Aorta (tissue), 5 donors: ENCODE measurements around the gene MYO3B. TPM values are rescaled to one million over a fixed set of nuclear protein-coding genes. Genes with fewer than 3 reads are reported as not detected.

Experiments used
- ATAC-seq: fragments of 200-7000 bp; cut with Tn5 transposase; one replicate; pipeline ENCODE4 v1.9.1; 2022; ENCODE audit warnings: moderate library complexity; ENCODE audit not compliant: low FRiP score
- DNase-seq, 2 donors: peaks; one replicate each; pipeline ENCODE4 v3.0.0-alpha.2; 2020
- H3K27ac ChIP-seq, 2 donors: one replicate each; pipeline ENCODE4 v1.5.1; 2013; ENCODE audit warnings: low read length in 2 of 2, mild to moderate bottlenecking in 2 of 2, moderate library complexity in 2 of 2, control low read depth in 1 of 2, inconsistent platforms in 1 of 2, low read depth in 1 of 2
- H3K27me3 ChIP-seq, 2 donors: one replicate each; pipeline ENCODE4 v1.6.1; 2013; ENCODE audit warnings: control low read depth in 1 of 2, low read length in 1 of 2, mild to moderate bottlenecking in 1 of 2, moderate library complexity in 1 of 2; ENCODE audit not compliant: insufficient read depth in 2 of 2, control insufficient read depth in 1 of 2
- H3K36me3 ChIP-seq, 2 donors: one replicate each; pipeline ENCODE4 v1.6.1; 2013; ENCODE audit warnings: control low read depth in 1 of 2, low read length in 1 of 2, mild to moderate bottlenecking in 1 of 2; ENCODE audit not compliant: insufficient read depth in 2 of 2, control insufficient read depth in 1 of 2
- H3K4me1 ChIP-seq, 2 donors: one replicate each; pipeline ENCODE4 v1.6.1; 2013; ENCODE audit warnings: low read length in 2 of 2, control low read depth in 1 of 2, mild to moderate bottlenecking in 1 of 2, moderate library complexity in 1 of 2; ENCODE audit not compliant: insufficient read depth in 2 of 2, control insufficient read depth in 1 of 2
- H3K4me3 ChIP-seq, 2 donors: one replicate each; pipeline ENCODE4 v1.5.1; 2013; ENCODE audit warnings: low read length in 2 of 2, control low read depth in 1 of 2, mild to moderate bottlenecking in 1 of 2
- H3K9me3 ChIP-seq: one replicate; pipeline ENCODE4 v1.6.1; 2013; ENCODE audit warnings: mild to moderate bottlenecking, low read length; ENCODE audit not compliant: control insufficient read depth
- WGBS, 2 donors: extraction: QIAGEN DNeasy Blood & Tissue Kit; methylation state at CpG; one replicate each; pipeline ENCODE4 v1.1.7; 2013; 5-methylcytosine and 5-hydroxymethylcytosine counted together
- intact Hi-C, 2 donors: fragments of 100-400 bp; cut with DNase I; formaldehyde crosslinking; loops; one replicate each; pipeline versions ENCODE4 v1.14.2 to v1.15.0; 2022
- polyA plus RNA-seq, 2 donors: library from polyadenylated mRNA; stranded (reverse); fragments of 200-250 nt; gene quantifications; one replicate each; pipeline ENCODE4 v1.2.3, GENCODE V29; 2013
- total RNA-seq, 2 donors: library from RNA; stranded (reverse); fragmentation: NEBNext Ultra II Directional; extraction: Animal tissue kit (Norgen Biotek cat#: 25700); gene quantifications; one replicate each; pipeline ENCODE4 v1.2.1, GENCODE V29; 2021
- donor health status: healthy with polysubstance abuse.
- donor health status: Bipolar disorder and iron deficiency.
- donor health status: DM: no; HTN: no; CAD: no.
- donor health status: DM: no; HTN: no; CAD: no.
- donor health status: DM: yes; HTN: yes; CAD: no.

The MYO3B gene
- total and polyA plus RNA-seq, 4 donors, result 0.05 to 0.32 TPM; not detected in 2

DNA sequence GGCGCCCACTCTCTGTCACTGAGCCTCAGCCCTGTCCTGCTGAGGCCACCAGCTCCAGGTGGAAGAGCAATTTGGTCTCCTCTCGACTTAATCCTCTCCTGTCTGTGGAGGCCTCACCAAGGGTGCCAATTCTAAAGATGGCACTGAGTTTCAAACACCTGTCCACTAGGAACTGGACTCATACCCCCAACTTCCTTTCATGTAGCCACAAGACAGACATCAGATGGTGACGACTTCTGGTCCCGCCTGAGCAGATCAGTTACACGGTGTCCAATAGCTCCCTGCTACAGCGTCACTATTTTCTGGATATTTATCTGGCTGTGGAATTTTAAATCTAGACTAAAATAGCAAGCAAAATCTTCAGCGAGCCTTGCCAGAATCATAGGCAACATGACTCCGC, 512.7 kb downstream of the MYO3B start:
- intact Hi-C loops, result no loop called here
- no peaks in the 10 kb centered on the region for H3K4me1 ChIP-seq
- DNase-seq, result no peak
- no peaks in the 10 kb centered on the region for H3K27me3 ChIP-seq
- no peak for ATAC-seq
- no peaks in the 10 kb centered on the region for H3K36me3 ChIP-seq
- no peaks in the 10 kb centered on the region for H3K9me3 ChIP-seq
- H3K27ac ChIP-seq, result no peak overlapping the region
- H3K4me3 ChIP-seq, result no peak overlapping the region
- 38 to 40% methylated on average over 8 of the region's 8 CpGs for WGBS, 2 donors

DNA sequence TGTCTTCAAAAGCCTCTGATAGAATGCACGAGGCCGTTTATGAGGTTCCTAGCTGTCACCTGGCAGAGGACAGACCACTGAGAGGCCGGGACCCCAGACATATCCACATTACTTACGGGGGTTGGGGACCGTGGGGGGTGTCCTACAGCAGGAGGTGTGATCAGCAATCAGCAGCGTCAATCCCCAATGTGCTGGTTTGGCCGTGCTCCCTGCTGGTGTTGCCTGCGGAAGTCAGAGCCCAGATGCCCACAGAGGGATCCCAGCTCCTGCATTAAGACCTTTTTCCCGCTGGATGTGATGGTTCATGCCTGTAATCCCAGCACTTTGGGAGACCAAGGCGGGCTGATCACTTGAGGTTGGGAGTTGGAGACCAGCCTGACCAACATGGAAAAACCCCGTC, 516.4 kb downstream of the MYO3B start:
- no peak for ATAC-seq
- H3K27ac ChIP-seq, result no peak overlapping the region
- H3K4me1 ChIP-seq, result no peaks in the 10 kb centered on the region
- WGBS, 2 donors, result 65 to 88% methylated on average over 11 of the region's 11 CpGs
- H3K4me3 ChIP-seq, result no peak overlapping the region
- H3K9me3 ChIP-seq, result no peaks in the 10 kb centered on the region
- intact Hi-C loops, result no loop called here
- no peak for DNase-seq
- H3K27me3 ChIP-seq, result no peaks in the 10 kb centered on the region
- no peaks in the 10 kb centered on the region for H3K36me3 ChIP-seq

DNA sequence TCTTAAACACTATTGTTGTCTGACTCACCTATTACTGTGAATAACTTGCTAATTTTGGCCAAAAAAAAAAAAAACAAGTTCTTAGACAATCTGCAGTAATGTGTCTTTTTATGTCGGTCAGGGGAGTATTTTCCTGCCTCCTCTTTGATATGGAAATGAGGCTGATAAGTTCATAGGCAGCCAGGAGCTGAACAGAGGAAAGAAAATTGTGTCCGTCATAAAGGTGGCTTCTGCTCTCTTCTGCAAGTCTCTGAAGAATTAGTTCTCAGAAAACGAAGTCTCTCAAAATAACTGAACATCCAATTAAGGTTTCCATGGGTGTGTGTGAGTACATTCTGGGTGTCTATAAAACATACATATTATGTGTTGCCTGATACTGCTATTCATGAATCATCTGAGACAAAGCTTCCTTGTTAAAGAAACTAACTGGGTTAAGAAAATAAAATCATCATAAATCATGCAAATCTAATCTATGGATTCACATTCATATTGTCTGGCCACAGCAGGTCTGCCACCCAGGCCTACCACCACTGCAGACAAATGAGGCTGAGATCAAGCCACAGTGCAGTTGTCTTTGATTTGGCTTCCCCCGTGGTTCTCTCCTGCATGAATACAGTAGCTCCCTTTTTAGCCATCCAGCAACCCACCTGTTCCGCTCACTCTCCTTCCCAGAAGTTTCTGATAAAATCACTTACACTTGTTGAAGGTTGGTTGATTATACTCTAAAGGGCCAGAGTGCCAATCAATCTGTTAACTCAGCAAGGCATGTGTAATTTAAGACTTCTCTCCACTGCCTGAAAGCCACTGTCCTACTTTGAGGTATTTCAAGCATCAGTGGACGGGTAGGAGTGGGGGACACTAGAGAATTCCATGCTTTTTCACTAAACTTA, 517.8 kb downstream of the MYO3B start:
- Histone ChIP-seq H3K9me3 (no peaks in the 10 kb centered on the region), H3K27ac (no peak overlapping the region), H3K4me1 (no peaks in the 10 kb centered on the region), H3K36me3 (no peaks in the 10 kb centered on the region), H3K4me3 (no peak overlapping the region), H3K27me3 (no peaks in the 10 kb centered on the region)
- DNase-seq (no peak), ATAC-seq (no peak)
- WGBS, 2 donors, result 74 to 85% methylated on average over 6 of the region's 6 CpGs
- intact Hi-C loops, result no loop called here

DNA sequence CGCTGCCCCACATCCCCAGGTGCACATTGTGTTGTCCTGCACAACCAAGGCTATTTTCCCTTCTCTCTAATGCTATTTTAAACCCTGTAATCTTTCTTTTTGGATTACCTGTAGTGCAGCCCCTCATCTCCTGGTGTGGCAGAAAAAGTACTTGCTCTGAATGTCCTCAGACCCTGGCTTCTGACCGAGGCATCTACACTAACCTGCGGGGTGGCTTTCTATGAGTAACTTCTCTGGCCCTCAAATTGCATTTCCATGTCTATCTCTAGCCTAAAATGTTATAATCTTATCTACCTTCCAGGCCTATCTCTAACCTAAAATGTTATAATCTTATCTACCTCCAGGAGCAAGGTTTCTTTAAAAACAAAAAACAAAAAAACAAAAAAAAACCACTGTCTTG, 519.0 kb downstream of the MYO3B start:
- Histone ChIP-seq H3K4me3 (no peak overlapping the region), H3K9me3 (no peaks in the 10 kb centered on the region), H3K4me1 (no peaks in the 10 kb centered on the region), H3K27me3 (no peaks in the 10 kb centered on the region), H3K36me3 (no peaks in the 10 kb centered on the region), H3K27ac (no peak overlapping the region)
- no peak for DNase-seq
- ATAC-seq, result no peak
- 92 to 95% methylated on average over 3 of the region's 3 CpGs for WGBS, 2 donors
- intact Hi-C loops, result no loop called here

DNA sequence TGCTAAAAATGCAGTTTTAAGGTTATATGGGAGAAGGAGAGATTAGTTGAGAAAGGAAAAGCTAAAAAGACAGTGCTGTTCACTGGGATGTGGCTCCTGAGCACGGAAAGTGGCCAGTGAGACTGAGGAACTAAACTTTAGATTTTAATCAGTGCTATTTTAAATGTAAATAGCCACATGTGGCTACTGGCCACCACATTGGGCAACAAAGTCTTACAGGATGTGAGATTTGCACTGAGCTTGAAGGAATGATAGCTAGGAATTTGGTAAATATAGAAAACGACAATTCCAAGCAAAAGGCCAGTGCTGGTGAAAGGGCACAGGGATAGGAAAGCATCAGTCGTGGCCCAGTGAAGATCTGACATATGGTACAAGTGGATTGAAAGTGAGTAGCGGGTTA, 523.1 kb downstream of the MYO3B start:
- Histone ChIP-seq H3K36me3 (no peaks in the 10 kb centered on the region), H3K9me3 (peaks cover 2% of the 10 kb centered on the region), H3K4me1 (no peaks in the 10 kb centered on the region), H3K4me3 (no peak overlapping the region), H3K27ac (no peak overlapping the region), H3K27me3 (no peaks in the 10 kb centered on the region)
- no peak for ATAC-seq
- intact Hi-C loops, result no loop called here
- 71 to 80% methylated on average over 4 of the region's 4 CpGs for WGBS, 2 donors
- no peak for DNase-seq

DNA sequence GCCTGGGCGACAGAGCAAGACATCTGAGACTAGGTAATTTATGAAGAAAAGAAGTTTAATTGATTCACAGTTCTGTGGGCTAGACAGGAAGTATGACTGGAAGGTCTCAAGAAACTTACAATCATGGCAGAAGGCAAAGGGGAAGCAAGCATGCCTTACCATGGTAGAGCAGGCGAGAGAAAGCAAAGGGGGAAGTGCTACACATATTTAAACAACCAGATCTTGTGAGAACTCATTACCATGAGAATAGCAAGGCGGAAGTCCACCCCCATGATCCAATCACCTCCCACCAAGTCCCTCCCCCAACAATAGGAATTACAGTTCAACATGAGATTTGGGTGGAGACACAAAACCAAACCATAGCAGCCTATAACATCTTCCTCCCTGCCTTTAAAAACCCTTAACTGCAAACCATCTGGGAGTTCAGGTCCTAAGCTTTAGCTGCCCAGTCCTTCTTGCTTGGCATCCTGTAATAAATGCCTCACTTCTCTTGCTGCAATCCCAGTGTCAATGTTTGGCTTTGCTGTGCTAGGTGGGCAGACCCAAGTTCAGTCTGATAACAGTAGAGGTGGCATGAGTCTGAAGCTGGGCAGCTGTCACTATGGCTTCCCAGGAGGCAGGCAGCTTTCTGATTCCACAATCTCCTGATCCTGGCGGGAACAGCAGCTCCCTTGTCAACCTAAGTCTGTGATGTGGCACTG, 526.0 kb downstream of the MYO3B start:
- ATAC-seq, result no peak
- Histone ChIP-seq H3K9me3 (peaks cover 2% of the 10 kb centered on the region), H3K4me3 (no peak overlapping the region), H3K27ac (no peak overlapping the region), H3K36me3 (no peaks in the 10 kb centered on the region), H3K4me1 (no peaks in the 10 kb centered on the region), H3K27me3 (no peaks in the 10 kb centered on the region)
- WGBS, 2 donors, result 88 to 95% methylated on average over 4 of the region's 4 CpGs
- intact Hi-C loops, result no loop called here
- DNase-seq, result no peak
